Left cardiac atrium (tissue), 4 donors: Measurements from ENCODE around the gene ORC5. TPM values are rescaled to one million over a fixed set of nuclear protein-coding genes. Genes with fewer than 3 reads are reported as not detected.

Experiments
- ATAC-seq, 2 donors: fragments of 200-7000 bp; cut with Tn5 transposase; one replicate each; pipeline ENCODE4 v1.9.1; 2020; ENCODE audit warnings: mild to moderate bottlenecking in 2 of 2, moderate library complexity in 2 of 2
- DNase-seq: peaks from one replicate; pipeline ENCODE4 v3.0.0-alpha.2; 2020
- intact Hi-C, 2 donors: fragments of 100-400 bp; cut with DNase I; formaldehyde crosslinking; loops; one replicate each; pipeline versions ENCODE4 v1.14.1 to v1.15.1; 2022 to 2023
- total RNA-seq, 2 donors: library from RNA; stranded (reverse); fragmentation: NEBNext Ultra II Directional; extraction: Animal tissue kit (Norgen Biotek cat#: 25700); gene quantifications; one replicate each; pipeline ENCODE4 v1.2.1, GENCODE V29; 2021
- donor health status: DM: no; HTN: yes; CAD: no.
- donor health status: DM: no; HTN: yes; CAD: no; lungs with severe emphysema.
- donor health status: DM: yes; HTN: yes; CAD: no.
- donor health status: Dilated cardiomyopathy.

ORC5 gene
- total RNA-seq, 2 donors from 2014 or later: 10.0 to 10.5 TPM

GRCh38 chr7:104137511-104137910, 70.3 kb downstream of the ORC5 start:
- intact Hi-C loops: no loop called here
- no peak for DNase-seq
- ATAC-seq: no peak

DNA sequence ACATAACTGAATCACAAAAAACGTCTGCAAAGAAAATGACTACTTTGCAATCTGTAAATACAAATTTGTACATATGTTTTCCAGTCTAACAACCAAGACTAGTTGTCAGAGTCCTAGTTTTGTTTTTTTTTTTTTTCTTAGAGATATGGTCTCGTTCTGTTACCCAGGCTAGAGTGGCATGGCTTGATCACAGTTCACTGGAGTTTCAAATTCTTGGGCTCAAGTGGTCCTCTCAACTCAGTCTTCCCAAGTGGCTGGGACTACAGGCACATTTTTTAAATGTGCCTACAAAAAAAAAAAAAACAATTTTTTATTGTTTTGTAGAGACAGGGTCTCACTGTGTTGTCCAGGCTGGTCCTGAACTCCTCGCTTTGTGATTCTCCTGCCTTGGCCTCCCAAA, 70.8 kb downstream of the ORC5 start:
- ATAC-seq: no peak
- no peak for DNase-seq
- intact Hi-C loops: no loop called here

- intact Hi-C loops: no loop called here
- DNase-seq (no peak), ATAC-seq (no peak)
These were observed 71.3 kb downstream of the ORC5 start for GRCh38 chr7:104136561-104136960.

GRCh38 chr7:104135760-104136558, 71.9 kb downstream of the ORC5 start:
- intact Hi-C loops: no loop called here
- DNase-seq: no peak
- no peak for ATAC-seq

DNA sequence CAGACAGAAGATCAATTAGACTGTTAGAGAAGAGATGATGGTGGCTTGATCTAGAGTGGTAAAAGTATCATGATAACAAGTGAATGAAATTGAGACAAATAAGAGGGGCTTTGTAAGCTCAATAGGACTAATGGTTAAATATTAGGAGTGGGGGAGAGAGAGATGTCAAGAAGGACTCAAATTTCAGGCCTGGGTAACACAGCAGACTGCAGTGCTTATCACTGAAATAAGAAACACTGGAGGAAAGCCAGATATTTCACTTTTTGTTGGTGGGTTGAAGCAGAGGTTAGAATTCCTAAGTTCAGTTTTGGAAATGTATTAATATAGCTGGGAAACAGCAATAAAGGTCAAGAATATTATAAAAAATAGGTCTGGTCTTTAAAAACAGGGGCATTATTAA, 74.6 kb downstream of the ORC5 start:
- intact Hi-C loops: no loop called here
- ATAC-seq (no peak), DNase-seq (no peak)

- intact Hi-C loops: no loop called here
- no peak for ATAC-seq
- DNase-seq: no peak
These were observed 77.1 kb downstream of the ORC5 start for GRCh38 chr7:104130726-104131125.

- DNase-seq (no peak), ATAC-seq (no peak)
- intact Hi-C loops: no loop called here
These were observed 80.6 kb downstream of the ORC5 start for GRCh38 chr7:104127204-104127603.

GRCh38 chr7:104126411-104126841, 81.4 kb downstream of the ORC5 start:
- ATAC-seq (no peak), DNase-seq (no peak)
- intact Hi-C loops: no loop called here

GRCh38 chr7:104124893-104125477, 82.8 kb downstream of the ORC5 start:
- ATAC-seq: no peak
- no peak for DNase-seq
- intact Hi-C loops: no loop called here

- intact Hi-C loops: no loop called here
- ATAC-seq (no peak), DNase-seq (no peak)
These were observed 83.3 kb downstream of the ORC5 start for GRCh38 chr7:104124469-104124868.

DNA sequence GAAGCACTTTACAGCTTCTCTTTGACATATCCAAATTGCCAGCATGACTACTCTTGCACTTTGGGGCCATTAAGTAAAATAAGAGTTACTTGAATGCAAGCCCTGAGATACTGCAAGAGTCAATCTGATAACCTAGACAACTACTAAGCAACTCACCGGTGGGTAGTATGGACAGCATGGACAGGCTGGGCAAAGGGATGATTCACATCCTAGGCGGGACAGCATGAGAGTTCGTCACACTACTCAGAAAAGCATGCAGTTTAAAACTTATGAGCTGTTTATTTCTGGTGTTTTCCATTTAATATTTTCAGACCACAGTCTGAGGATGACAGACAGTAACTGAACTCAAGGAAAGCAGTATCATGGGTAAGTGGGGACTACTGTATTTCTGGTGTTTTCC, 84.0 kb downstream of the ORC5 start:
- ATAC-seq: no peak
- intact Hi-C loops: no loop called here

GRCh38 chr7:104113788-104114187, 94.0 kb downstream of the ORC5 start:
- DNase-seq (no peak), ATAC-seq (no peak)
- intact Hi-C loops: no loop called here

More for the DNA sequence above, 84.0 kb downstream of the ORC5 start:
- DNase-seq: no peak

GRCh38 chr7:104112623-104113022, 95.2 kb downstream of the ORC5 start:
- intact Hi-C loops: no loop called here
- no peak for DNase-seq
- ATAC-seq: no peak

GRCh38 chr7:104111271-104111670, 96.5 kb downstream of the ORC5 start:
- intact Hi-C loops: no loop called here
- ATAC-seq: no peak
- no peak for DNase-seq

GRCh38 chr7:104106108-104106905, 101.5 kb downstream of the ORC5 start:
- intact Hi-C loops: no loop called here
- DNase-seq: no peak
- ATAC-seq: no peak

DNA sequence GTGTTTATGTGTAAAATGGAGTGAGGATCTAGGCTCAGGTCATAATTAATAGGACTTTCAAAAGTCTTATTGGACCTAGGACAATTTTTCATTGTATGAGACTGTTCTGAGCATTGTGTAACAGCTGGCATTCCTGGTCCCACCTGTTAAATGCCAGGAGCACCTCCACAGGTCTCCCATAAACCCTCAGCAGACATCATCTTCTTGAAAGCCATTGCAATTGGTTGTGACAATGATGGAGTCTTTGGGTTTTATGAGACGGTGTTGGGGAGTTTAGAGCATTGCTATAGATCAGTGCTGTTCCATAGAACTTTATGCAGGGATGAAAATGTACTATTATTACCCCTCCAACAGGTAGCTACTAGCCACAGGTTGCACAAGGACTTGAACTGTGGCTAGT, 108.9 kb downstream of the ORC5 start:
- DNase-seq (no peak), ATAC-seq (no peak)
- intact Hi-C loops: no loop called here

DNA sequence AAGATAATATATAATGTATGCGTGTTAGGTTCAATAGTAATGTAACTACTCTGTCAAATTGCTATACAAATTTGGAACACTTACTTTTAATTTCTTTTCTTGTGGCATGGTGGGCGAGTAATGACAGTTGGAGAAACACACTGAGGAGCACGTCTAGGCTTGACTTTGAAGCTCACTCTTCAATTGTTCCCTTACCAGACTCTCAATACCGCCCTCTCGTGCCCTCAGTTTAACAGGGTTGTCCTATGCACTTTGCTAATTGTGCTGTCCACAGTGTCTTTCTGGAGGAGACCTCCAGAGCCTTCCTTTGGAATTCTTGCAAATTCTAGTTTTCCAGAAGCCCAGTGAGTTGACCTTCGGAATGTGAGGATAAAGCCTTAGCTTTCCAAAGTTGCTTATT, 111.1 kb downstream of the ORC5 start:
- ATAC-seq (no peak), DNase-seq (no peak)
- intact Hi-C loops: no loop called here

DNA sequence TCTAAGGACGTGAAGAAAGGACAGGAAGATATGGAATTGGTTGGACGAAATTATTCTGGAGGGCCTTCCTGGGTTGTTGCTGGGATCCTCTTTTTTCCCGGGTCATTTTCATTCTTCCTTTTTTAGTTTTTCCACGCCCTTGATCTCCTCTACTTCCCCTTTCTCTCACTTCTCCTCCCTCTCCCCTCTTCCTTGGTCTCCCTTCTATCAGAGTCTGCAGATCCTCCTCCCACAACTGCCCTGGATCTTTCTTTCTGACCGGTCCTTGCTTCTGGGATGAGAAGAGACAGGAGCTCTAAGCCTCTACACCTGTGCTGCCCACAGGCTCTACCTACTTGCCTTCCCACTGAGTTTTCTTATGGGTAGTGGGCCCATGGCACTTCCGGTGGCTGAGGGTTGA, 114.7 kb downstream of the ORC5 start:
- DNase-seq (no peak), ATAC-seq (no peak)
- intact Hi-C loops: no loop called here

DNA sequence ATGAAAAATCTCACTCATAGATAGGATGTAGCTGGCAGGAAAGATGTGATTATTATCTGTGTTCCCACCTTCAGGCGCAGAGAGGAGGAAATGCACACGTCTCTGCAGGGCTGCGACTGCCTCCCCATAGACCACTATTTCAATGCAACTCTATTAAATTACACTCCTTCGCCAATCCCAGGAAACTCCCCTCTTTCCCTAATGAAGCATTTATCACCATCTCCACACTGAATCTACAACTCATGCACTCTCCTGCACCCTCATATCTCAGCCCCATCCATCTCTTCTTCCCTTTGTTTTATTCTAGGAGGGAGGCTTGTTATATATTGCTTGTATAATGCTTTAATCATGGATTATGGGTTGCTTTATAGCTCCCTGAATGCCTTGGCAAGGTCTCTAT, 116.6 kb downstream of the ORC5 start:
- ATAC-seq (no peak), DNase-seq (no peak)
- intact Hi-C loops: no loop called here

GRCh38 chr7:104089612-104090011, 118.2 kb downstream of the ORC5 start:
- intact Hi-C loops: no loop called here
- DNase-seq (no peak), ATAC-seq (no peak)
